ENCODE results near the gene DIS3L. TPM values are rescaled to one million over a fixed set of nuclear protein-coding genes. Genes with fewer than 3 reads are reported as not detected.
"Not testable (repeated sequence)": the region's sequence is repeated elsewhere in the genome, so short reads cannot be mapped to it uniquely, and the experiment has no call there.

DIS3L gene
- total RNA-seq, 1 experiment from 2014 or later = 32.9 TPM

DNA sequence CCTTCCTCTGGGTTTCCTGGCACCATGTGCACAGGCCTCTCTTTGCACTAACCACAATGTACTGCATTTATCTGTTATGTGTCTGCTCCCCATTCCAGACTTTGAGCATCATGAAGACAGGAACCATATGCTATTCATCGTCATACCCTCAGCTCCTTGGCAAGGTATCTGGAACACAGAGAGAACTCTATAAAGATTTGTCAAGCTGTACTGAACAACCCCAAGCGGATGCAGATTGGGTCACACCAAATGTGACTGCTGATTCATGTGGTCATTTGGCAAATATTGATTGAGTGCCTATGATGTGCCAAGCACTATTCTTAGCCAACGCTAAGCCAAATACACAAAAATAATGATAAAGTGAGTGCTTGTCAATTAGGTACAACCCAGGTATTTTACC, 32.3 kb upstream of the DIS3L start (continued):
- no peak for TF ChIP-seq ZNF138 (CRISPR knock-in tag; conservative IDR thresholded peaks at IDR 0.05)
- TF ChIP-seq, protein P1, sequence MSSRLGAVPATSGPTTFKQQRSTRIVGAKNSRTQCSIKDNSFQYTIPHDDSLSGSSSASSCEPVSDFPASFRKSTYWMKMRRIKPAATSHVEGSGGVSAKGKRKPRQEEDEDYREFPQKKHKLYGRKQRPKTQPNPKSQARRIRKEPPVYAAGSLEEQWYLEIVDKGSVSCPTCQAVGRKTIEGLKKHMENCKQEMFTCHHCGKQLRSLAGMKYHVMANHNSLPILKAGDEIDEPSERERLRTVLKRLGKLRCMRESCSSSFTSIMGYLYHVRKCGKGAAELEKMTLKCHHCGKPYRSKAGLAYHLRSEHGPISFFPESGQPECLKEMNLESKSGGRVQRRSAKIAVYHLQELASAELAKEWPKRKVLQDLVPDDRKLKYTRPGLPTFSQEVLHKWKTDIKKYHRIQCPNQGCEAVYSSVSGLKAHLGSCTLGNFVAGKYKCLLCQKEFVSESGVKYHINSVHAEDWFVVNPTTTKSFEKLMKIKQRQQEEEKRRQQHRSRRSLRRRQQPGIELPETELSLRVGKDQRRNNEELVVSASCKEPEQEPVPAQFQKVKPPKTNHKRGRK (CRISPR knock-in tag; IDR thresholded peaks at IDR 0.05; ENCODE audit: borderline replicate concordance) = no peak
- TF ChIP-seq, protein P2, sequence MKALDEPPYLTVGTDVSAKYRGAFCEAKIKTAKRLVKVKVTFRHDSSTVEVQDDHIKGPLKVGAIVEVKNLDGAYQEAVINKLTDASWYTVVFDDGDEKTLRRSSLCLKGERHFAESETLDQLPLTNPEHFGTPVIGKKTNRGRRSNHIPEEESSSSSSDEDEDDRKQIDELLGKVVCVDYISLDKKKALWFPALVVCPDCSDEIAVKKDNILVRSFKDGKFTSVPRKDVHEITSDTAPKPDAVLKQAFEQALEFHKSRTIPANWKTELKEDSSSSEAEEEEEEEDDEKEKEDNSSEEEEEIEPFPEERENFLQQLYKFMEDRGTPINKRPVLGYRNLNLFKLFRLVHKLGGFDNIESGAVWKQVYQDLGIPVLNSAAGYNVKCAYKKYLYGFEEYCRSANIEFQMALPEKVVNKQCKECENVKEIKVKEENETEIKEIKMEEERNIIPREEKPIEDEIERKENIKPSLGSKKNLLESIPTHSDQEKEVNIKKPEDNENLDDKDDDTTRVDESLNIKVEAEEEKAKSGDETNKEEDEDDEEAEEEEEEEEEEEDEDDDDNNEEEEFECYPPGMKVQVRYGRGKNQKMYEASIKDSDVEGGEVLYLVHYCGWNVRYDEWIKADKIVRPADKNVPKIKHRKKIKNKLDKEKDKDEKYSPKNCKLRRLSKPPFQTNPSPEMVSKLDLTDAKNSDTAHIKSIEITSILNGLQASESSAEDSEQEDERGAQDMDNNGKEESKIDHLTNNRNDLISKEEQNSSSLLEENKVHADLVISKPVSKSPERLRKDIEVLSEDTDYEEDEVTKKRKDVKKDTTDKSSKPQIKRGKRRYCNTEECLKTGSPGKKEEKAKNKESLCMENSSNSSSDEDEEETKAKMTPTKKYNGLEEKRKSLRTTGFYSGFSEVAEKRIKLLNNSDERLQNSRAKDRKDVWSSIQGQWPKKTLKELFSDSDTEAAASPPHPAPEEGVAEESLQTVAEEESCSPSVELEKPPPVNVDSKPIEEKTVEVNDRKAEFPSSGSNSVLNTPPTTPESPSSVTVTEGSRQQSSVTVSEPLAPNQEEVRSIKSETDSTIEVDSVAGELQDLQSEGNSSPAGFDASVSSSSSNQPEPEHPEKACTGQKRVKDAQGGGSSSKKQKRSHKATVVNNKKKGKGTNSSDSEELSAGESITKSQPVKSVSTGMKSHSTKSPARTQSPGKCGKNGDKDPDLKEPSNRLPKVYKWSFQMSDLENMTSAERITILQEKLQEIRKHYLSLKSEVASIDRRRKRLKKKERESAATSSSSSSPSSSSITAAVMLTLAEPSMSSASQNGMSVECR (CRISPR knock-in tag; IDR thresholded peaks at IDR 0.05; ENCODE audit: borderline replicate concordance) = no peak

DNA sequence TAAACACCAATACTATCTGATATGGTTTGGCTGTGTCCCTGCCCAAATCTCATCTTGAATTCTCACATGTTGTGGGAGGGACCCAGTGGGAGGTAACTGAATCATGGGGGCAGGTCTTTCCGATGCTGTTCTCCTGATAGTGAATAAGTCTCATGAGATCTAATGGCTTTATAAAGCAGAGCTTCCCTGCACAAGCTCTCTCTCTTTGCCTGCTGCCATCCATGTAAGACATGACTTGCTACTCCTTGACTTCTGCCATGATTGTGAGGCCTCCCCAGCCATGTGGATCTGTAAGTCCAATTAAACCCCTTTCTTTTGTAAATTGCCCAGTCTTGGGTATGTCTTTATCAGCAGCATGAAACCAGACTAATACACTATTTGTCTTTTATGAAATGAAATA, 30.5 kb upstream of the DIS3L start:
- POLR2A ChIA-PET; CTCF ChIA-PET; H3K27ac Mint-ChIP-seq; ATAC-seq; H3K4me3 Mint-ChIP-seq; DNase-seq (ENCODE audit: low spot score); H3K4me1 Mint-ChIP-seq: not testable (repeated sequence)
- Mint-ChIP-seq H3K36me3 (peaks cover 13% of the 10 kb centered on the region), H3K9me3 (peaks cover 20% of the 10 kb centered on the region), H3K27me3 (ENCODE audit: low read depth) (peaks cover 16% of the 10 kb centered on the region)

DNA sequence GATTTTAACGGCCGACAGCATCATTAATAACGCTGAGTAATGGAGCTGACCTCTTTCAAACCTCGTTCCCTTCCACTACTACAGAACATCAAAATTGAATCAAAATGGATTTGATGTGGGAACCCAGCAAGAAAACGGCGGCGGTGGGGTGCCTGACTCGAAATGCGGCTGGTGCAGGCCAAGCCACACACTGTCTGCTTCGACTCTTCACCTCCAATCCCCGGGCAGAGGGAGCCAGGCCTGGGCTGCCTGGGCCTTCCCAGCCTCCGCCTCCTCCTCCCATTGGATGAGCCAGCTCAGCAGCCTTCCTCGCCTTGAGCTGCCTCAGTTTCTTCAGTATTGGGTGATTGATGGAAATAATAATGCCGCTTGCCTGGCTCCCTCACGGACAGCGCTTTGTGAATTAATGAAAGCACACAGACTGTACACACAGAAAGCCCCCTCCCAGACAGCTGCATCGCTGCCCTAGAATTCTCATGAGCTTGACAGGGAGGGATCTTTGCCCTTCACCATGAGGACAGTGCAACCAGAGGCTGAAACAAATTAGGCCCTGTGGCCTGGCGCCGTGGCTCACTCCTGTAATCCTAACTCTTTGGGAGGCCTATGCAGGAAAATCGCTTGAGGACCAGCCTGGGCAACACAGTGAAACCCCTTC, 28.4 kb upstream of the DIS3L start:
- Mint-ChIP-seq H3K4me1 (peaks cover 9% of the 10 kb centered on the region), H3K4me3 (no peak overlapping the region), H3K36me3 (peaks cover 13% of the 10 kb centered on the region), H3K27me3 (ENCODE audit: low read depth) (peaks cover 10% of the 10 kb centered on the region), H3K27ac (no peak overlapping the region), H3K9me3 (peaks cover 20% of the 10 kb centered on the region)
- ChIA-PET POLR2A (no interaction called here), CTCF (interaction anchor here (0.6 to 1.8 kb wide), 2 partner anchors 13 to 31 kb away, joined by 3 to 4 read pairs; no protein-coding TSS in a partner anchor)
- DNase-seq (ENCODE audit: low spot score) (no peak), ATAC-seq (peak; percentile 36; the same call in 1 of the 2 replicates)
- TF ChIP-seq, protein P3, sequence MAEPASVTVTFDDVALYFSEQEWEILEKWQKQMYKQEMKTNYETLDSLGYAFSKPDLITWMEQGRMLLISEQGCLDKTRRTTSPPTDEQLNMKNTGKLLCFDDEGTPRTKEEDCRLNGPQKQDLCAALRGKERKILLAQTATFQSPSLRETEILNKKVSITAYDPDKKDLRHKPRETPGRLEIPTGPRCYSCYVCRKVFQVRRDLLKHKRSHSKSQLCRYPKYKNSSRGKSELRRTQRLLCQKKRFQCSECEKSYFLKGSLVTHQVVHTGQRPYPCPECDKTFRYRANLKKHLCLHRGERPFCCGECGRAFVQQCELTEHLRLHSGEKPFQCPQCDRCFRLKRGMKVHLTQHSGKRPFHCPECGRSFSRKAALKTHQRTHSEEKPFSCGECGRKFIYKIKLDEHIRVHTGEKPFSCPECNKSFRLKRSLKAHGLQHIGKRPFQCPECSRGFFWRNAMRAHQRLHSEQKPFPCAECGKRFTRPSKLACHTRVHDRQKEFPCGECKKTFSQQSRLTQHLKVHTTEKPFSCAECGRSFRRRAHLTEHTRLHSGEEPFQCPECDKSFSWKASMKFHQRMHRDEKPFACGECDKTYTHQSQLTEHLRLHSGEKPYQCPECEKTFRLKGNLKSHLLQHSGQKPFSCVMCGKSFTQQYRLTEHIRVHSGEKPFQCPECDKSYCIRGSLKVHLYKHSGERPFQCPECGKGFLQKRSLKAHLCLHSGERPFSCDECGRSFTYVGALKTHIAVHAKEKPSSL (CRISPR knock-in tag; conservative IDR thresholded peaks at IDR 0.05) = no peak

DNA sequence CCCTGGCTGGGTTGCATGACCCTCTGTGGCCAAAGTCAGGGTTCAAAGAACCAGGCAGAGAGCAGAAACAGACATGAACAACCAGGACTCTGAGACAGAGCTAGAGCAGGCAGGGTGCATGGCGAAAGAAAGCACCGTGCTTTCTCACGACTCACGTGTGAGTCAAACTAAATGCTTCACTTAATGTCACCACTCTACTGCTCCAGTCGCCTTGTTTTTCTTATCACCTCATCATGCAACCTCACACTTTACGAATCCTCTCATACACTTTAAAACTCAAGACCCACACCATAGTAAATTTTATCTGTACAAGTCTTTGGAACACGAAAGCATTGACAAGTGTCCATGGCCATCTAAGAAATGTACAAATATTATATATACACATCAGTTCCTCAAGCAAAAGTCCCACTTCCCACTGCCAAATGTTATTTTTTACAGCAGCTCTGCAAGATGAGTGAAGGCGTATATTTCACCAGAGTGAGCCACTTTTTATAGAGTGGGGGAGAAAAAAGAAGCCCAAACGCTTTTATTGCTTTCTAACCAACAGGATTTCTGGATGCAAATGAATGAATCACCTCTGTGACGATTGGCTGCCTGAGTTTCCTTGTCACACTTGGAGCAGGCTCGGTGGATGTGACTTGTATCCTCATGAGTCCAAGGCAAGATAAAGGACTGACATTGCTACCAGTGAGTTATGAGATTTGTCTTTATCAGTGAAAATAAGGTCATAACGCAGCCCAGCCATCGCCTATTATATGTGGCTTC, 23.9 kb upstream of the DIS3L start:
- no peaks in the 10 kb centered on the region for H3K36me3 Mint-ChIP-seq
- no peak overlapping the region for H3K27ac Mint-ChIP-seq
- peaks cover 2% of the 10 kb centered on the region for H3K9me3 Mint-ChIP-seq
- H3K27me3 Mint-ChIP-seq (ENCODE audit: low read depth) = no peaks in the 10 kb centered on the region
- peaks cover 11% of the 10 kb centered on the region for H3K4me1 Mint-ChIP-seq
- no peak overlapping the region for H3K4me3 Mint-ChIP-seq
- POLR2A ChIA-PET = no interaction called here
- no peak for DNase-seq (ENCODE audit: low spot score)
- TF ChIP-seq, protein P3 (CRISPR knock-in tag; conservative IDR thresholded peaks at IDR 0.05) = no peak
- TF ChIP-seq, protein P4, sequence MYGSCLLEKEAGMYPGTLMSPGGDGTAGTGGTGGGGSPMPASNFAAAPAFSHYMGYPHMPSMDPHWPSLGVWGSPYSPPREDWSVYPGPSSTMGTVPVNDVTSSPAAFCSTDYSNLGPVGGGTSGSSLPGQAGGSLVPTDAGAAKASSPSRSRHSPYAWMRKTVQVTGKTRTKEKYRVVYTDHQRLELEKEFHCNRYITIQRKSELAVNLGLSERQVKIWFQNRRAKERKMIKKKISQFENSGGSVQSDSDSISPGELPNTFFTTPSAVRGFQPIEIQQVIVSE (CRISPR knock-in tag; IDR thresholded peaks at IDR 0.05; ENCODE audit: borderline replicate concordance) = no peak
- TF ChIP-seq, protein P5, sequence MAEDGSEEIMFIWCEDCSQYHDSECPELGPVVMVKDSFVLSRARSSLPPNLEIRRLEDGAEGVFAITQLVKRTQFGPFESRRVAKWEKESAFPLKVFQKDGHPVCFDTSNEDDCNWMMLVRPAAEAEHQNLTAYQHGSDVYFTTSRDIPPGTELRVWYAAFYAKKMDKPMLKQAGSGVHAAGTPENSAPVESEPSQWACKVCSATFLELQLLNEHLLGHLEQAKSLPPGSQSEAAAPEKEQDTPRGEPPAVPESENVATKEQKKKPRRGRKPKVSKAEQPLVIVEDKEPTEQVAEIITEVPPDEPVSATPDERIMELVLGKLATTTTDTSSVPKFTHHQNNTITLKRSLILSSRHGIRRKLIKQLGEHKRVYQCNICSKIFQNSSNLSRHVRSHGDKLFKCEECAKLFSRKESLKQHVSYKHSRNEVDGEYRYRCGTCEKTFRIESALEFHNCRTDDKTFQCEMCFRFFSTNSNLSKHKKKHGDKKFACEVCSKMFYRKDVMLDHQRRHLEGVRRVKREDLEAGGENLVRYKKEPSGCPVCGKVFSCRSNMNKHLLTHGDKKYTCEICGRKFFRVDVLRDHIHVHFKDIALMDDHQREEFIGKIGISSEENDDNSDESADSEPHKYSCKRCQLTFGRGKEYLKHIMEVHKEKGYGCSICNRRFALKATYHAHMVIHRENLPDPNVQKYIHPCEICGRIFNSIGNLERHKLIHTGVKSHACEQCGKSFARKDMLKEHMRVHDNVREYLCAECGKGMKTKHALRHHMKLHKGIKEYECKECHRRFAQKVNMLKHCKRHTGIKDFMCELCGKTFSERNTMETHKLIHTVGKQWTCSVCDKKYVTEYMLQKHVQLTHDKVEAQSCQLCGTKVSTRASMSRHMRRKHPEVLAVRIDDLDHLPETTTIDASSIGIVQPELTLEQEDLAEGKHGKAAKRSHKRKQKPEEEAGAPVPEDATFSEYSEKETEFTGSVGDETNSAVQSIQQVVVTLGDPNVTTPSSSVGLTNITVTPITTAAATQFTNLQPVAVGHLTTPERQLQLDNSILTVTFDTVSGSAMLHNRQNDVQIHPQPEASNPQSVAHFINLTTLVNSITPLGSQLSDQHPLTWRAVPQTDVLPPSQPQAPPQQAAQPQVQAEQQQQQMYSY (CRISPR knock-in tag; IDR thresholded peaks at IDR 0.05) = peak; percentile 54
- TF ChIP-seq ESRRA (CRISPR knock-in tag; IDR thresholded peaks at IDR 0.05; ENCODE audit: borderline replicate concordance) = no peak
- peak; percentile 57; the same call in 1 of the 2 replicates for ATAC-seq
- CTCF ChIA-PET = interaction anchor here (0.8 kb wide), 1 partner anchor 287 kb away, joined by 3 read pairs; no protein-coding TSS in a partner anchor
